Neural progenitor cell (in vitro differentiated cells): ENCODE results near the gene FRMPD2. TPM values are rescaled to one million over a fixed set of nuclear protein-coding genes. Genes with fewer than 3 reads are reported as not detected.

ENCODE experiments used
- DNase-seq: peaks from one replicate; pipeline ENCODE4 v3.0.0-alpha.2; 2016; ENCODE audit warnings: low spot score
- H2AFZ ChIP-seq: fragments of 200-600 bp; sonication (generic); replicated peaks from 2 replicates; pipeline ENCODE4 v1.6.1; 2016; ENCODE audit warnings: antibody characterized with exemption
- H3F3A ChIP-seq: fragments of 200-600 bp; sonication (generic); 2 replicates; pipeline ENCODE4 v1.6.1; 2016; ENCODE audit warnings: antibody characterized with exemption, low read depth
- H3K27ac ChIP-seq: fragments of 200-600 bp; sonication (generic); 2 replicates; pipeline ENCODE4 v1.5.1; 2016; ENCODE audit warnings: mild to moderate bottlenecking
- H3K27me3 ChIP-seq: fragments of 200-600 bp; sonication (generic); 2 replicates; pipeline ENCODE4 v1.6.1; 2016; ENCODE audit warnings: mild to moderate bottlenecking, moderate library complexity
- H3K36me3 ChIP-seq: fragments of 200-600 bp; sonication (generic); 2 replicates; pipeline ENCODE4 v1.5.1; 2016
- H3K4me1 ChIP-seq: fragments of 200-600 bp; sonication (generic); 2 replicates; pipeline ENCODE4 v1.6.1; 2016; ENCODE audit warnings: mixed run types
- H3K4me2 ChIP-seq: fragments of 200-600 bp; sonication (generic); 2 replicates; pipeline ENCODE4 v1.6.1; 2016
- H3K4me3 ChIP-seq: fragments of 200-600 bp; sonication (generic); 2 replicates; pipeline ENCODE4 v1.5.1; 2016
- H3K79me2 ChIP-seq: fragments of 200-600 bp; sonication (generic); 2 replicates; pipeline ENCODE4 v1.6.1; 2016; ENCODE audit warnings: low read depth
- H3K9ac ChIP-seq: fragments of 200-600 bp; sonication (generic); 2 replicates; pipeline ENCODE4 v1.6.1; 2016
- H3K9me3 ChIP-seq: fragments of 200-600 bp; sonication (generic); 2 replicates; pipeline ENCODE4 v1.5.1; 2016; ENCODE audit warnings: low read depth
- H4K20me1 ChIP-seq: fragments of 200-600 bp; sonication (generic); 2 replicates; pipeline ENCODE4 v1.6.1; 2016; ENCODE audit warnings: low read depth
- H3K27ac Mint-ChIP-seq: 3 replicates; pipeline ENCODE4 v1.8.0; 2021; ENCODE audit warnings: mixed read lengths
- H3K27me3 Mint-ChIP-seq: 2 replicates; pipeline ENCODE4 v1.8.0; 2022; ENCODE audit warnings: low read depth, mild to moderate bottlenecking, inconsistent platforms, moderate library complexity, mixed read lengths; ENCODE audit not compliant: insufficient read depth
- H3K36me3 Mint-ChIP-seq: 3 replicates; pipeline ENCODE4 v1.8.0; 2021; ENCODE audit warnings: mixed read lengths
- H3K4me1 Mint-ChIP-seq: 3 replicates; pipeline ENCODE4 v1.8.0; 2021; ENCODE audit warnings: mixed read lengths
- H3K4me3 Mint-ChIP-seq: 3 replicates; pipeline ENCODE4 v1.8.0; 2021; ENCODE audit warnings: mild to moderate bottlenecking, moderate library complexity, mixed read lengths
- H3K9me3 Mint-ChIP-seq: 3 replicates; pipeline ENCODE4 v1.8.0; 2020; ENCODE audit warnings: mixed read lengths
- EZH2 ChIP-seq: fragments of 200-600 bp; sonication (generic); IDR thresholded peaks from 2 replicates; pipeline ENCODE4 v1.6.1; 2017; ENCODE audit warnings: antibody characterized with exemption, mild to moderate bottlenecking, moderate library complexity
- EZH2phosphoT487 ChIP-seq: fragments of 200-600 bp; sonication (generic); IDR thresholded peaks from 2 replicates; pipeline ENCODE4 v1.6.1; 2017; ENCODE audit warnings: antibody characterized with exemption
- total RNA-seq: library from RNA; depleted of rRNA; stranded (reverse); fragments of >200 nt; gene quantifications from 2 replicates; pipeline ENCODE4 v1.2.3, GENCODE V29; 2015; ENCODE audit warnings: low replicate concordance
- TF ChIP-seq, protein P1 (sequence below): fragments of 200-600 bp; sonication (generic); IDR thresholded peaks from 2 replicates; pipeline ENCODE4 v1.5.1; 2017; ENCODE audit warnings: antibody characterized with exemption, mild to moderate bottlenecking

The FRMPD2 gene
- total RNA-seq, 1 donor from 2014 or later, result not detected

DNA sequence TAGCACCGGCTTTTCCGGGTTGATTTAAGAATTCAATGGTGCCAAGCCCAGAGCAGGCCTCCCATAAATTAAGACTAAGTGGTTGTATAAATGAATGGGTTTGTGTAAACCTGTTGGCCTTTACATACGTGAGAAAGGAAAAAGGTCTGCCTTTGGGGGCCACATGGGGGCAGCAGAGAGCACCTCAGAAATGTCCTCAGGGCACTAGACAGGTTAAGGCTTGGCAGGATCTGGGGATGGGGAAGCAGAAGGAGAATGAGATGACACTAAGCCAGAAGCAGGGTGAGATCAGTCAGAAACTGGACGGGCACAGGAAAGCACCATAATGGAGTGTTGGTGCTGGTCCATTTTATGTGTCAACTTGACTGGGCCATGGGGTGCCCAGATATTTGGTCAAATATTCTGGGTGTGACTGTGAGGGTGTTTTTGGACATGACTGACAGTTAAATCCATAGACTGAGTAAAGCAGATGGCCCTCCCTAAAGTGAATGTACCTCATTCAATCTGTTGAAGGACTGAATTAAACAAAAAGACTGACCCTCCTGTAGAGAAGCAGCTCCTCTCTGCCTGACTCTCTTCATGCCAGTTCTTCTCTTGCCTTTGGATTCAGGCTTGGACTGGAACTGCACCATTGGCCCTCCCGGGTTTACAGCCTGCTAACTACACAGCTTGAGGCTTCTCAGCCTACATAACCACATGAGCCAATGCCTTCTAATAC lies 58.9 kb downstream of the FRMPD2 start:
- no peak overlapping the region for H3K4me2 ChIP-seq
- DNase-seq, result peak; percentile 72
- no peaks in the 10 kb centered on the region for H3K36me3 ChIP-seq
- Mint-ChIP-seq H3K4me1 (peaks cover 4% of the 10 kb centered on the region), H3K36me3 (no peaks in the 10 kb centered on the region), H3K27ac (no peak overlapping the region), H3K4me3 (no peak overlapping the region), H3K9me3 (no peaks in the 10 kb centered on the region), H3K27me3 (peaks cover 7% of the 10 kb centered on the region)
- no peaks in the 10 kb centered on the region for H3K9me3 ChIP-seq
- no peaks in the 10 kb centered on the region for H3F3A ChIP-seq
- no peaks in the 10 kb centered on the region for H3K27me3 ChIP-seq
- H3K79me2 ChIP-seq, result no peaks in the 10 kb centered on the region
- H3K27ac ChIP-seq, result no peak overlapping the region
- H2AFZ ChIP-seq, result no peak overlapping the region
- no peaks in the 10 kb centered on the region for H4K20me1 ChIP-seq
- H3K4me3 ChIP-seq, result no peak overlapping the region
- TF ChIP-seq EZH2 (no peak), EZH2phosphoT487 (no peak)
- TF ChIP-seq, protein P1, sequence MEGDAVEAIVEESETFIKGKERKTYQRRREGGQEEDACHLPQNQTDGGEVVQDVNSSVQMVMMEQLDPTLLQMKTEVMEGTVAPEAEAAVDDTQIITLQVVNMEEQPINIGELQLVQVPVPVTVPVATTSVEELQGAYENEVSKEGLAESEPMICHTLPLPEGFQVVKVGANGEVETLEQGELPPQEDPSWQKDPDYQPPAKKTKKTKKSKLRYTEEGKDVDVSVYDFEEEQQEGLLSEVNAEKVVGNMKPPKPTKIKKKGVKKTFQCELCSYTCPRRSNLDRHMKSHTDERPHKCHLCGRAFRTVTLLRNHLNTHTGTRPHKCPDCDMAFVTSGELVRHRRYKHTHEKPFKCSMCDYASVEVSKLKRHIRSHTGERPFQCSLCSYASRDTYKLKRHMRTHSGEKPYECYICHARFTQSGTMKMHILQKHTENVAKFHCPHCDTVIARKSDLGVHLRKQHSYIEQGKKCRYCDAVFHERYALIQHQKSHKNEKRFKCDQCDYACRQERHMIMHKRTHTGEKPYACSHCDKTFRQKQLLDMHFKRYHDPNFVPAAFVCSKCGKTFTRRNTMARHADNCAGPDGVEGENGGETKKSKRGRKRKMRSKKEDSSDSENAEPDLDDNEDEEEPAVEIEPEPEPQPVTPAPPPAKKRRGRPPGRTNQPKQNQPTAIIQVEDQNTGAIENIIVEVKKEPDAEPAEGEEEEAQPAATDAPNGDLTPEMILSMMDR, result peak; percentile 90
- H3K4me1 ChIP-seq, result no peaks in the 10 kb centered on the region
- H3K9ac ChIP-seq, result no peak overlapping the region

DNA sequence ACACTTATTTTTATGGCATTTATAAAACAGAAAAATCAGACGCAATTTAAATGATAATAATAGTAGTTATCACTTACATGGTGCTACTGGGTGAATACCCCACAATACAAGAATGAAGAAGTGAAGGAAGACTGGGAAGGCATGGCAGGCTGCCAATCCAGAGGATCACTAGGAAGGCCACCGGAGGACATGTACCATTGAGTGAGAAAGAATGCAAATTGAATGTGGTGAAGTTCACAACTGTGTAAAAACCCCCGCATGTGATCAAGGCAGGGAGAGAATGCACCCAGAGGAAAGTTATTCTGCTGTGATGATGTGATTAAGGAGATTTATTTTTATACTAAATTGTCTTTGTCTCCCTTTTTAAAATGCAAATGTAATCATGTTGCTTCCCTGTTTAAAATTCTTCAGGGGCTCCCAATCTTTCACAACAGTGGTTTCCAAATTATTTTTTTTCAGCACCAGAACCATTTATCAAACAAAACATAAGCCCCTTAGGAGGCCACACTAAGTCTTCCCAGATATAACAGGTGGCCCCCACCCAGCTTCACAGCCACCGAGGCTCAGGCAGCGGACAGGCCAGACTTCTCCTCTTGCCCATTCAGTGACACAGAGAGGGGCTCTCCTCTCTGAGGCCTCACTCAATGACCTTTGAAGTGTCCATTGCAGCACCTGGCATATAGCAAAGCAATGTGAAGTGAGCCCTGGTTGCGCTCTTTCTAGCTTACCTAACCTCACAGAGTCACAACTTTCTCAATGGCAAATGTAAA lies 59.6 kb downstream of the FRMPD2 start:
- Histone ChIP-seq H3K36me3 (no peaks in the 10 kb centered on the region), H3K4me1 (no peaks in the 10 kb centered on the region), H2AFZ (no peak overlapping the region), H3K9me3 (no peaks in the 10 kb centered on the region), H3K4me2 (no peak overlapping the region), H3K4me3 (no peak overlapping the region), H3K27me3 (no peaks in the 10 kb centered on the region), H3F3A (no peaks in the 10 kb centered on the region), H3K27ac (no peak overlapping the region), H4K20me1 (no peaks in the 10 kb centered on the region), H3K9ac (no peak overlapping the region), H3K79me2 (no peaks in the 10 kb centered on the region)
- no peak for TF ChIP-seq EZH2
- TF ChIP-seq EZH2phosphoT487, result no peak
- TF ChIP-seq, protein P1, result no peak
- H3K36me3 Mint-ChIP-seq, result no peaks in the 10 kb centered on the region
- H3K4me1 Mint-ChIP-seq, result peaks cover 4% of the 10 kb centered on the region
- peaks cover 6% of the 10 kb centered on the region for H3K27me3 Mint-ChIP-seq
- no peak for DNase-seq
- no peak overlapping the region for H3K4me3 Mint-ChIP-seq
- H3K27ac Mint-ChIP-seq, result no peak overlapping the region
- H3K9me3 Mint-ChIP-seq, result no peaks in the 10 kb centered on the region

DNA sequence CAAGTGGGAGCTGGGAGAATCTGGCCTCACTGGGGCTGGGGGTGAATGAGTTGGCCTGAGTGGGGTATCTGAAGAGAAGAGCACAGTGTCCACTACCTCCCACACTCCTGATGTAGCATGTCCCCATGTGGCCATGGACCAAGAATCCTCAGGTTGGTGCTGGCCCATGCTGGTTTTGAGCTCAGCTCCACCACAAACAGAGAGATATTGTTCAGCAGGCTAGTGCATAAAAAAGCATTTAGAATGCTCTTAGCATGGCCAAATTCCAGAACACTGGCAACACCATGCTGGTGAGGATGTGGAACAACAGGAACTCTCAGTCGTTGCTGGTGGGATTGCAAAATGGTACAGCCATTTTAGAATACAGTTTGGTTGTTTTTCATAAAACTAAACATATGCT lies 61.4 kb downstream of the FRMPD2 start:
- Mint-ChIP-seq H3K27me3 (peaks cover 6% of the 10 kb centered on the region), H3K36me3 (no peaks in the 10 kb centered on the region), H3K9me3 (no peaks in the 10 kb centered on the region), H3K27ac (no peak overlapping the region), H3K4me1 (peaks cover 4% of the 10 kb centered on the region), H3K4me3 (no peak overlapping the region)
- H4K20me1 ChIP-seq, result no peaks in the 10 kb centered on the region
- H3K27me3 ChIP-seq, result no peaks in the 10 kb centered on the region
- TF ChIP-seq, protein P1, result no peak
- no peak for TF ChIP-seq EZH2
- TF ChIP-seq EZH2phosphoT487, result no peak
- no peak overlapping the region for H3K4me2 ChIP-seq
- no peak overlapping the region for H3K4me3 ChIP-seq
- no peaks in the 10 kb centered on the region for H3K36me3 ChIP-seq
- H3K9me3 ChIP-seq, result no peaks in the 10 kb centered on the region
- DNase-seq, result no peak
- no peak overlapping the region for H2AFZ ChIP-seq
- H3K4me1 ChIP-seq, result no peaks in the 10 kb centered on the region
- H3K79me2 ChIP-seq, result no peaks in the 10 kb centered on the region
- no peak overlapping the region for H3K27ac ChIP-seq
- H3K9ac ChIP-seq, result no peak overlapping the region
- no peaks in the 10 kb centered on the region for H3F3A ChIP-seq
